ENCODE data around the gene SPDYE18.
"Not testable (repeated sequence)": the region's sequence is repeated elsewhere in the genome, so short reads cannot be mapped to it uniquely, and the experiment has no call there.

The SPDYE18 gene

GRCh38 chr7:77062557-77062956 lies at the start of gene SPDYE18:
SPDYE18 (minus strand) TSS chr7:77062558; CDS start chr7:77060512, 2,046 bp downstream.
- DNase-seq (ENCODE audit: low read depth in 2 of 2): not testable (repeated sequence)

GRCh38 chr7:77108362-77108761 lies 46.0 kb upstream of the SPDYE18 start:
- DNase-seq (ENCODE audit: low read depth in 2 of 2): not testable (repeated sequence)

DNA sequence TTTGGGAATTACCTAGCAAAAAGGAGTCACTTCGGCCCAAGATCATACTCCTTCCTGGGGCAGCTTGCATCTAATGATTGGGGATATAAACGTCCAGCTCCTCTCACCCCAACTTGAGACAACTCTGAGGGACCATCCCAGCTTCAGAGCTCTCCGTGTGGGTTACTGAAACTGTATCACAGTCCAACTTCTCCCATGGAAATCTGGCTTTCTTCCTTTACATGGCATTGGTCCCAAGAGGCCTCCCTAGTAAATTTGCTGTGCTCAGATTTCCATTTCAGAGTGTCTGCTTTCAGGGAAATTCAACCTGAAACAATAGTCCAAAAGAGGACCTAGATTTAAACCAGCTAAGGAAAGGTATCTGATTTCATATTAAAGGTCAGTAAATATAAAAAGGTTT lies 45.3 kb upstream of the SPDYE18 start:
- DNase-seq (ENCODE audit: low read depth in 2 of 2): not testable (repeated sequence)

GRCh38 chr7:77105904-77106303 lies 43.5 kb upstream of the SPDYE18 start:
- DNase-seq (ENCODE audit: low read depth in 2 of 2): not testable (repeated sequence)

DNA sequence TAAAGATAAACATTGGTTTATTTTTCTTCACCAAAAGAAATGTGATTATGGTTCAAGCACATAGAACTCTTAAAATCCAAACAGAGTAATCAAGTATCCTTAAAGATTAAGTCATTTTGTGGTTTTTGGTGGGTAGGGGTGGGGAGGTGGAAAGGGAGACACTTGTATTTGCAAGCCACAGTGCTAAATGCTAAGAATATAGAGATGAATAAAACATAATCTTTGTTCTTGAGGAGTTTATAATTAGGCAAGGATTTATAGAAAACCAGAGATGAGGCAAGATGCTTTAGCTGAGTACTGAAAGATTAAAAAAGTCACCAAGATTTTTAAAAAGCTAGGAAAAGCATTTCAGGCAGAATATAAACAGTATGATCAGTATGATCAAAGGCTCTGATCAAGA lies 40.3 kb upstream of the SPDYE18 start:
- not testable (repeated sequence) for DNase-seq (ENCODE audit: low read depth in 2 of 2)

GRCh38 chr7:77101187-77101586 lies 38.8 kb upstream of the SPDYE18 start:
- DNase-seq (ENCODE audit: low read depth in 2 of 2): not testable (repeated sequence)

DNA sequence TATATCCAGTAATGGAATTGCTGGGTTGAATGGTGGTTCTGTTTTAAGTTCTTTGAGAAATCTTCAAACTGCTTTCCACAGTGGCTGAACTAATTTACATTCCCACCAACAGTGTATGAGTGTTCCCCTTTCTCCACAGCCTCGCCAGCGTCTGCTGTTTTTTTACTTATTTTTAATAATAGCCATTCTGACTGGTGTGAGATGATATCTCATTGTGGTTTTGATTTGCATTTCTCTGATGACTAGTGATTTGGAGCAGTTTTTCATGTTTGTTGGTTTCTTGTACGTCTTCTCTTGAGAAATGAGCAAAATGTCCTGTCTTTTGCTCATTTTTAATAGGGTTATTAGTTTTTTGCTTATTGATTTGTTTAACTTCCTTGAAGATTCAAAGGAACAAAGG lies 38.1 kb upstream of the SPDYE18 start:
- DNase-seq (ENCODE audit: low read depth in 2 of 2): not testable (repeated sequence)

- DNase-seq (ENCODE audit: low read depth in 2 of 2): not testable (repeated sequence)
Observed at GRCh38 chr7:77092301-77092700, 29.9 kb upstream of the SPDYE18 start.

GRCh38 chr7:77082192-77082591 lies 19.8 kb upstream of the SPDYE18 start:
- DNase-seq (ENCODE audit: low read depth in 2 of 2): not testable (repeated sequence)

GRCh38 chr7:77080236-77080635 lies 17.9 kb upstream of the SPDYE18 start:
- not testable (repeated sequence) for DNase-seq (ENCODE audit: low read depth in 2 of 2)

DNA sequence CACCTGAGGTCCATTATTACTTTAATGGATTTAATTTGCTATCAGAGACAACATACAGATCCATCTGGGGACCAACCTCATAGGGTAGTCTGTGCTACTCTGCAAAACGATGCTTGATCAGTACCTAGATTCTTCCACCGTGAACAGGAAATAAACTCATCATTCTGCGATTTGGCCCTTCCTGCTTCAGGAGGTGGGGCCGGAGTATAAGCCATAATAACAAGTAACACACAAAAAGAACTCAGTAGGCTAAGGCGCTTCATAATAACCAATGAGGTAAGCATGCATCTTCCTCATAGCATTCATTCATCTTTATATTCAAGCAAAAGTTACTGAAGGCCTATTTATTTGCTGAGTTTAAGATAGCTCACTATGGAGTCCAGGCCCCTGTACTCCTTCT lies 17.3 kb upstream of the SPDYE18 start:
- DNase-seq (ENCODE audit: low read depth in 2 of 2): not testable (repeated sequence)

- not testable (repeated sequence) for DNase-seq (ENCODE audit: low read depth in 2 of 2)
Observed at GRCh38 chr7:77079112-77079511, 16.8 kb upstream of the SPDYE18 start.

DNA sequence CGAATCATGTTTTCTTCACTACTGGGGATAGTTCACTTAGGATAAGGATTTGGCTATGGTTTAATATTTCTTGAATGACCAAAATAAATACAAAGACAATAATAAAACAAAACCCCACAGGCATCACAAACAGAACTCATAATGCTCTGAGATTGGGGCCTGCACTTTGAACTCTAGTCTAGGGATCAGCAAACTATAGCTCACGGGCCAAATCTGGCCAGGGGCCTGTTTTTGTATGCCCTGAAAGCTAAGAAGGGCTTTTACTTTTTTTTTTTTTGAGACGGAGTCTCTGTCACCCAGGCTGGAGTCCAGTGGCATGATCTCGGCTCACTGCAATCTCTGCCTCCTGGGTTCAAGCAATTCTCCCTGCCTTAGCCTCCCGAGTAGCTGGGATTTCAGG lies 14.7 kb upstream of the SPDYE18 start:
- DNase-seq (ENCODE audit: low read depth in 2 of 2): not testable (repeated sequence)

DNA sequence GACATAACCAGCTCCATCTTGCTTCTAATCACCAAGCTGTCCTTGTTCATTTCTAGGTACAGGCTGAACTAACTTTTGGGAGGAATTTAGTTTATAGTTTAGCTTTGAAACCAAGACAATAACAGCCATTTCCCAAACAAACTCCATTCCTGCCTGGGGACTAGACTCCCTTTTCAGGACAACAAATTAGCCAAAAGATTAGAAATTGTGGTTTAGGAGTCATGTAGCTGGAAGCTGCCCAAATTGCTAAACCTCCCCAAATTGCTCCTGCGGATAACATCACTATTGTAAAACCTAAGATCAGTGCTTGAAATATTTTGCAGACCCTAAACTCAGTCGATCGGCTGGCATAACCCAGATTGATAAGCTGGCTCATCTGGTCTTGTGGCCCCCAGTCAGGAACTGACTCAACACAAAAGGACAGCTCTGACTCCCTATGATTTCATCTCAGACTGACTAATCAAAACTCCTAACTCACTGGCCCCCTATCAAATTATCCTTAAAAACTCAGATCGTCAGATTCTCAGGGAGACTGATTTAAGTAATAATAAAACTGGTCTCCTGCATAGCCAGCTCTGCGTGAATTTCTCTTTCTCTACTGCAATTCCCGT lies 12.5 kb upstream of the SPDYE18 start:
- not testable (repeated sequence) for DNase-seq (ENCODE audit: low read depth in 2 of 2)

DNA sequence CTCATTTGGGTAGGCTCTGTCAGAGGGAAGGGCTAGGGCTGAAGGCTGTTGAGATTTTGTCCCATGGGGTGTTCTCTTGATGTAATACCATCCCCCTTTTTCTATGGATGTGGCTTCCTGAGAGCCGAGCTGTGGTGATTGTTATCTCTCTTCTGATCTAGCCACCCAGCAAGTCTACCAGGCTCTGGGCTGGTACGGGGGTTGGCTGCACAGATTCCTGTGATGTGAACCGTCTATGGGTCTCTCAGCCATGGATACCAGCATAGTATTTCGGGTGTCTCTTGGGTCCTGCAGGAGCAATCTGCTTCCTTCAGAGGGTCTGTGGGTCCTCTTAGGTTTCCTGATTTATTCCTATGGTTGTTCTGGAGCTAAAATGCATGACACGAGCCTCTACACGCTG lies 8.8 kb upstream of the SPDYE18 start:
- not testable (repeated sequence) for DNase-seq (ENCODE audit: low read depth in 2 of 2)

- DNase-seq (ENCODE audit: low read depth in 2 of 2): not testable (repeated sequence)
Observed at GRCh38 chr7:77065869-77066268, 3.5 kb upstream of the SPDYE18 start.

GRCh38 chr7:77063732-77064131 lies 1.4 kb upstream of the SPDYE18 start:
- DNase-seq (ENCODE audit: low read depth in 2 of 2): not testable (repeated sequence)

GRCh38 chr7:77032261-77032660 lies 30.1 kb downstream of the SPDYE18 start, which contains the start of gene SPDYE17:
SPDYE17 (minus strand) TSS chr7:77032361; CDS start chr7:77030570, 1,791 bp downstream.
- not testable (repeated sequence) for DNase-seq (ENCODE audit: low read depth in 2 of 2)

- not testable (repeated sequence) for DNase-seq (ENCODE audit: low read depth in 2 of 2)
Observed at GRCh38 chr7:77026349-77026748, 36.0 kb downstream of the SPDYE18 start.

- not testable (repeated sequence) for DNase-seq (ENCODE audit: low read depth in 2 of 2)
Observed at GRCh38 chr7:77010074-77010680, 52.2 kb downstream of the SPDYE18 start.

- not testable (repeated sequence) for DNase-seq (ENCODE audit: low read depth in 2 of 2)
Observed at GRCh38 chr7:77008000-77008399, 54.4 kb downstream of the SPDYE18 start.

DNA sequence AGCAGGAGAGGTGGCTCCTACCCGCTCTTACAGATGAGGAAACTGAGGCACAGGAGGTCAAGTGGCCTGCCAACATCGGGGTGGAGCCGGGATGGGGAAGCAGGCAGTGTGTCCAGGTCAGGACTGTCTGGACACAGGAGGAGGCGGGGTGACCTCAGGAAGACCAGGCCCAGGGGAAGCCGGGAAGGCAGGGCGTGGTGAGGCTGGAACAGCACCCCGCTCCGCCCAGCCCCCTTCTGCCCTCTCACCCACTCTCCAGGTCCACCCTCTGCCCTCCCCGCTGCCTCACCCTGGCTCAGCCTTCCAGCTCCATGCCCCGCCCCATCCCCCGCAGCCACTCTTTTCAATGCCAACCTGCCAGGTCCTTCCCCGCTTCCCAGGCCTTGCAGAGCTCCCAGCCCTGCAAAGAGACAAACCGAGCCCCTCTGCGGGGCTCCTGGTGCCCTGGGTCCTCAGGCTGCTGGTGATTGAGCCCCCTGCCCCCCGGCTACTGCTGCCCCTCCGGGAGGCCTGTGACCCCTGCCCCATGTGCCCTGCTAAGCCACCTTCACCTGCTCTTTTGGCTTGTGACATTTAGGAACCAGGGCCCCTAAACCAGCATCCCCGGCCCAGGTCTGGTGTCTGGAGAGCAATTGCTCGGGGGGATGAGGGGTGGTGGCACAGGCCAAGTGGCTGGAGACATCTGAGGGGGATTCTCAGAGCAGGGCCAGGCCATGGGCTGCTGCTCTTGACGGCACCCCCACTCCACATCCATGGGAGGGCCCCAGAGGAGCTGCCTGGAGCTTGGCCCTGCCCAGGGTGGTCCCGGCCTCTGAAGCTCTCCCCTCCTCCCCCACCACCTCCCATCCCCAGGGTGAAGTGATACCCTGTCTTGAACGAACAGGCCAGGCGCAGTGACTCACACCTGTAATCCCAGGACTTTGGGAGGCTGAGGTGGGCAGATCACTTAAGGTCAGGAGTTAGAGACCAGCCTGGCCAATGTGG lies 55.9 kb downstream of the SPDYE18 start:
- not testable (repeated sequence) for DNase-seq (ENCODE audit: low read depth in 2 of 2)

Measured in activated CD8-positive, alpha-beta memory T cell treated with anti-CD3 and anti-CD28 coated beads for 4 hours (primary cell).